NOMO-1 treated with dmso at 0.1 percent for 144 hours (cell line): ENCODE measurements around the gene TBC1D10B.

ENCODE experiments used
- DNase-seq: peaks from one replicate; lab custom pipeline; 2025; ENCODE audit not compliant: unreplicated experiment; lab: John Stamatoyannopoulos, UW

Gene TBC1D10B, protein sequence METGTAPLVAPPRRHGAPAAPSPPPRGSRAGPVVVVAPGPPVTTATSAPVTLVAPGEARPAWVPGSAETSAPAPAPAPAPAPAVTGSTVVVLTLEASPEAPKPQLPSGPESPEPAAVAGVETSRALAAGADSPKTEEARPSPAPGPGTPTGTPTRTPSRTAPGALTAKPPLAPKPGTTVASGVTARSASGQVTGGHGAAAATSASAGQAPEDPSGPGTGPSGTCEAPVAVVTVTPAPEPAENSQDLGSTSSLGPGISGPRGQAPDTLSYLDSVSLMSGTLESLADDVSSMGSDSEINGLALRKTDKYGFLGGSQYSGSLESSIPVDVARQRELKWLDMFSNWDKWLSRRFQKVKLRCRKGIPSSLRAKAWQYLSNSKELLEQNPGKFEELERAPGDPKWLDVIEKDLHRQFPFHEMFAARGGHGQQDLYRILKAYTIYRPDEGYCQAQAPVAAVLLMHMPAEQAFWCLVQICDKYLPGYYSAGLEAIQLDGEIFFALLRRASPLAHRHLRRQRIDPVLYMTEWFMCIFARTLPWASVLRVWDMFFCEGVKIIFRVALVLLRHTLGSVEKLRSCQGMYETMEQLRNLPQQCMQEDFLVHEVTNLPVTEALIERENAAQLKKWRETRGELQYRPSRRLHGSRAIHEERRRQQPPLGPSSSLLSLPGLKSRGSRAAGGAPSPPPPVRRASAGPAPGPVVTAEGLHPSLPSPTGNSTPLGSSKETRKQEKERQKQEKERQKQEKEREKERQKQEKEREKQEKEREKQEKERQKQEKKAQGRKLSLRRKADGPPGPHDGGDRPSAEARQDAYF

DNA sequence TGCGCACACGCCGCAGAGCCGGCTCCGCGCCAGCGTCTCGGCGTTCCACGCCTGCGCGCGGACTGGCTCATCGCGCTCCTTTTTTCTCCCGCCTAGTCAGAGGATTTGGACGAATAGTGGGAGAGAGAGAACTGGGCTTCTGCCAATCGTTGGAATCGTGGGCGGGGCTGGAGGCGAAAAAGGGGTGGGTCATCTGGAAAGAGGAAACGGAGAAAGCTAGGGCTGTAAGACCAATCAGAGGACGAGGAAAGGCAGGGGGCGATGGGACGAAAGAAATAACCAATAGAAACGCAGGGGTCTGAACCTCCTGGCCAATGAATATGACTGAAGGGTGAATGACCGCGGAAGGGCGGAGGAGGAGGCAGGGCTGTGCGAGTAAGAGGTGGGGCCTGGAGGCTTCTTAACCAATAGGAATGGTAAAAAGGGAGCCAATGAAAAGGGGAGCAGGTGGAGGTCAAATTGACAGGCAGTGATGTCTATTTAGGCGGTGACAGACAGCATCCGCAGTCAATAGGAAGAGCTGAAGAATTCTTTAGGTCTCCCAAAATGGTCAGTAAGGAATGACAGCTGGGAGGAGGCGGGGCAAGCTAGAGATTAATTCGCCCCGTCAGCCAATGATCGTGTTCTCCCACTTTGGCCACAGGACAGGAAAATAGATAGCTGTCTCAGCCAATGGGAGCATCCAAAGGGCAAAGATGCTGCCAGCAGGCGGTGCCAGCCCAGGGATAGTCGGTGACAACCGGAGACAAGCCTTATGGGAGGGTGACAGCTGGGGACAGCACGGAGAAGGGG is at the start of gene TBC1D10B:
TBC1D10B (minus strand) TSS at position 39 of the 792 bp plus-strand sequence. CDS start 311 bp downstream, outside the sequence.
- peak; percentile 100 for DNase-seq

DNA sequence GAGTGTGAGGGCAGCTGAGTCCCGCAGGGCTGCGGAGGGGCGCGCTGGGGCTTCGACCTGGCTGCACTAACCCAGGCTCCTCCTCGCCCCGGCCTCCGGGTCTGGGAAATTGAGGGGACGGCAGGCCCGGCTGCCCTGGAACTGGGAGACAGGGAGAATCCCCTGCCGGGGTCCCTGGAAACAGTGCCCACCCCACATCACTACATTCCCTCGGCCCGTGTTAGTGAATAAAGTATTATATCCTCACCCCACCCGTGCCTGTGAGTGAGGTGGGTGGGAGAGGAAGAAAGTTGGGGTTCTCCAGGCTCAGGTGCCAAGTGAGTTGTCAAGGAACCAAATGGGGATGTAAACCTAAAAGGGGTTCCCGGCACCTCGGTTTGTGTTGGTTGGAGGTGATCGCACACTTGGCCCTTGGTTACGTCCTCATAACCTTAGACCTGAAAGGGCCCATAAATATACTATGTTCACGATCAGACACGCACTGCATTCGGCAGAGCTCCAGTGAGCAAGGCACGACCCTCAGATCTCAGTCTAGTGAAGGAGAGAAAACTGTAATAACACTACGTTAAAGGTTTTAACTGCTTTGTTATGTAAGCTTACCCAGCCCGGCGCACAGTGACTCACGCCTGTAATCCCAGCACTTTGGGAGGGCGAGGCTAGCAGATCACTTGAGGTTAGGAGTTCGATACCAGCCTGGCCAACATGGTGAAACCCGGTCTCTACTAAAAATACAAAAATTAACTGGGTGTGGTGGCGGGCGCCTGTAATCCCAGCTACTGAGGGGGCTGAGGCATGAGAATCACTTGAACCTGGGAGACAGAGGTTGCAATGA is 48.3 kb upstream of the TBC1D10B start:
- no peak for DNase-seq

- DNase-seq: peak; percentile 84
These were observed 47.4 kb upstream of the TBC1D10B start for GRCh38 chr16:30417529-30418349.

DNA sequence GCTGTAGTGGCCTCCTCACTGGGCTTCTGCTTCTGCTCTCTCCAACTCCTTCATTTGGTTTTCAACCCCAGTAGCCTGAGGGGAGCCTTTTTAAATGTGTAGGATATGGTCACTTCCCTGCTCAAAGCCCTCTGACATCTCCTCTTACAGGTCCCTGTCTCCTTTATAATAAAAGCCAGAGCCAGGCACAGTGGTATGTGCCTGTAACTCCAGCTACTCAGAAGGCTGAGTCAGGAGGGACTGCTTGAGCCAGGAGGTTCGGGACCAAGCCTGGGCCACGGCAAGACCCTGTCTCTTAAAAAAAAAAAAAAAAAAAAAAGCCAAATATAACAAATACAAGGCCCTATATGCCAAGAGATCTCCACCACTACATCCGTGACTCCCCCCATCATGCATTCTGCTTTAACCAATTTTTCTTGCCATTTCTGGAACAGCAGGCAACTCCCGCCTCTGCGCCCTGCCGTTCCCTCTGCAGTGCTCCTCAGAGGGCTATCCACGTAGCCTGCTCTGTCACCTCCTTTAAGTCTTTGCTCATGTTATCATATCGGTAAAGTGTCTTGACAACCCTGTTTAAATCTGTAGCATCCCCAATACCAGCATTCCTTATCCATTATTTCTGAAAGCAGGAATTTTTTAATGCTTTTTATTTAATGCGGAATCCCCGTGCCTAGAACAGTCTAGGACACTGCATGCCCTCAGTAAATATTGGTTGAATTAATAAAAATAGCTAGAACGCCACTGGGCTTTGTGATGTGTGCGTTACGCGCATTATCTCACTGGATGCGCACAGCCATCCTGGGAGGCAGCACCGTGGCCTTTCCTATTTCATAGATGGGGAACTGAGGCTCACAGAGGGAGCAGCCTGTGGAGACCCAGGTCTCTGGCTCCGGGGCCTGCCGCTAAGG is 46.6 kb upstream of the TBC1D10B start:
- DNase-seq: no peak

GRCh38 chr16:30416047-30416603 is 45.8 kb upstream of the TBC1D10B start:
- no peak for DNase-seq

- DNase-seq: no peak
These were observed 43.9 kb upstream of the TBC1D10B start for GRCh38 chr16:30414159-30414558.

DNA sequence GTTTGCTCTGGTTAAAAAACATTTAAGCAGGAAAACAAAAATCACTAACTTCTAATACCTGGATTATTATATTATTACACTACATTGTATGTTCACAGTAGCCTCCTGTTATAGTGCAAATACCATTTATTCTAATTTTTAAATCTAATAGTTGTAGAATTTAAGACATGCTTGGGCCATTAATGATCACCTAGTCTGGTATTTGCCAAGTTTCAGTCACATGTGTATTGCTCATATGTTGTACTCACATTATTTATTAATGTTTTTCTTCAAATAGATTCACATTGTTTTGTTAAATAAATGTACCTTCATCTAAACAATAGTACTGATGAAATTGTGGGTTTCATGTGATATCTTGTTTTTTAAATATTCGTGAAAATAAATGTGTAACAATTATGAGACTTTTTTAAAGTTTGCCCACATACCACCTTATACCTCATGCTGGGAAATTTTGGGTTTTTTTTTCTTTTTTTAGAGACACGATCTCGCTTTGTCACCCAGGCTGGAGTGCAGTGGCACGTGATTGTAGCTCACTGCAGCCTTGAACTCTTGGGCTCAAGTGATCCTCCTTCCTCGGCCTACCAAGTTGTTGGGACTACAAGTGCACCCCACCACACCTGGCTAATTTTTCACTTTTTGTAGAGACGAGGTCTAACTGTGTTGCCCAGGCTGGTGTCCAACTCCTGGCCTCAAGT is 43.0 kb upstream of the TBC1D10B start:
- DNase-seq: no peak

GRCh38 chr16:30409125-30410060 is 39.1 kb upstream of the TBC1D10B start:
- peak; percentile 73 for DNase-seq

DNA sequence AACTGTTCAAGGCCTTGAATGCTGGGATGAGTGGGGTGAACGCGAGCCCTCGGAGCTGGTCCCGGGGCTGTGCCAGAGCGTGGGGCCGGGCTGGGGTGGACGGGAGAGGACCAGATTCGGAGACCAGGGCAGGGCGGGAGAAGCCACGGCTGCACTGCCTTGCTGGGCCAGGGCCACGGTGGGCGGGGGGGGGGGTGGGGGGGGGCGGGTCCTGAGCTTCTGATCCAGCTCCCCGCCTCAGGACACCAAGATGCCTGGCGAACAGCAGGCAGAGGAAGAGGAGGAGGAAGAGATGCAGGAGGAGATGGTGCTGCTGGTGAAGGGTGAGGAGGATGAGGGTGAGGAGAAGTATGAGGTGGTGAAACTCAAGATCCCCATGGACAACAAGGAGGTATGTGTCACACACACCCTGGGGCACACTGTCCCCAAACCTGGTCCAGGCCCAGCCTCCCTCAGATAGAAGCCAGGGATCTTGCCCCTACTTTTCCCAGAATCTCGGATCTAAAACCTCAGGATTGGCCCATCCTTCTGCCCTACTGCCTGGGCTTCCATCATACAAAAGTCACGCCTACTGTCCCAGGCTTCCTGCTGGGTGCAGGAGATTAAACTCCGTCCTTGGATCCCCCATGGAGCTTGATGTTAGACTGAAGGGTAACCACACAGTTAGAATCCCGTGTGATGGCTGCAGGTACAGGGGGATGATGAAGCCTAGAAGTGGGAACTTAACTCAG is 37.7 kb upstream of the TBC1D10B start:
- DNase-seq: no peak

GRCh38 chr16:30407102-30407803 is 37.0 kb upstream of the TBC1D10B start, which contains the start of gene ZNF771:
TSS of gene ZNF771 (plus strand) at chr16:30407606. CDS start at chr16:30408054, 448 bp downstream.
- peak; percentile 76 for DNase-seq

DNA sequence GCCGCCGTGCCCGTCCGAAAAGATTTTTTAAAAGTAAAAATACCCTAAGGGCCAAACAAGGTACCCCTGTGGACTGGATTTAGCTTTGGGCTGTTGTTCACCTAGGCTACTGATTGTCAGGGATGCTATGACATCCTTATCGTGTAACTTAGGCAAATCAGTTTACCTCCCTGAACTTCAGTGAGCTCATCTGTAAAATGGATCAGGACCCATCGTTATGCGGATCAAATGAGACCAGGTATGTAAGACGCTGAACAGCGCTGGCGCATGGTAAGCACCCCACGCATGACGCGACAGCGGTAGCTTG is 36.5 kb upstream of the TBC1D10B start:
- no peak for DNase-seq

DNA sequence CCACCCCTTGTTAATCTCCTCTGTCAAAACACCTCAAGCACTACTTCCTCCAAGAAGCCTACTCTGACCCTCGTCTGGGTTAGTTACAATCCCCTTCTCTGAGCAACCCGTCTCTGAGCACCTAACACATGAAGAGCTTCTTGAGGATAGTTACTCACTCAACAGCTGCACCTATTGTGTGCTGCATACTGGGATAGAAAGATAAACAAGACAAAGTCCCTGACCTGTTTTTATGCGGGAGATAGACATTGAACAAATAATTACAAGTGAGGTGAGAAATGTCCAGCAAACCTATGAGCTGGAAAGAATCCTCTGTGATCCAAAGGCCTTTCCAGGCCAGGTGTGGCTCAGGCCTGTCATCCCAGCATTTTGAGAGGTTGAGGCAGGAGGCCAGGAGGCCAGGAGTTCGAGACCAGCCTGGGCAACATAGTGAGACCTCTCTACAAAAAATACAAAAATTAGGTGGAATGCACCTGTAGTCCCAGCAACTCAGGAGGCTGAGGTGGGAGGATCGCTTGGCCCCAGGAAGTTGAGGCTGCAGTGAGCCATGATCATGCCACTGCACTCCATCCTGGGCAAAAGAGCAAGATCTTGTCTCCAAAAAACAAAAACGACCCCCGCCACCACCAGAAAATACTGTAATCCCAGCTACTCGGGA is 31.6 kb upstream of the TBC1D10B start:
- DNase-seq: no peak

DNA sequence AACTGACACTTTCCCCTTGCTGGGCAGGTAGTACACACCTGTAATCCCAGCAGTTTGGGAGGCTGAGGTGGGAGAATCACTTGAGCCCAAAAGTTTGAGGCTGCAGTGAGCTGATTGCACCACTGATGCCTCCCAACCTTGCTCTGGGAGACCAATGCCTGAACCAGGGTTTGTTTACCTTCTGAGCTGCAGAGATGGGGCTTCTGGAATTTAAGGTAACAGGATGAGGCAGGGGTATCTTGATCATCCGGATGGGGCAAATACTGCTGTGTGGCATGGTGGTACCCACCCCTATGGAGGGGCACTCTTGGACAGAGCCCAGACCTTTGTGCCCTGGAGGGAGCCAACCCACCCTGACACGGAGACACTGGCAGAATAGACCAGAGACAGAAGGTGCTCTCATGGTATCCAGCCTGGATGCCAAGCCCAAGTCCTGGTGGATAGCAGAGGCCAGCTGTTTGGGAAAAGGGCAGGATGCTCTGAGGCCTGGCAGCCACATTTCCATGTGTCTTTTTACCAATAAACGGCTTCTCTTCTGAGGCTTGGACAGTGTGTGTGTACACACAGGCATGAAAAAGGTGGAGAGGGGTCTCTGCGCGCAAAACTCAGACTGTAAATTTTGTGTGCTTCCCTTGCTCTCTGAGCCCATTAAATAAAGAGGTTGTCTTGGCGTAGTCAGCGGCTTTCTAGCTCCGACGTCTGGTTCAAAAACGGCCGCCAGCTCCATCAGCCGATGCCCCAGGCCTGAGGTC is 29.3 kb upstream of the TBC1D10B start:
- DNase-seq: no peak
